SK-N-SH treated with all-trans-retinoic acid at 6 μM for 48 hours (cell line): ENCODE results near the gene DBN1.

Experiments used
- ARNTL ChIP-seq: fragments of 450-650 bp; formaldehyde crosslinking; IDR thresholded peaks from 2 replicates; pipeline ENCODE4 v1.5.0; 2020; ENCODE audit warnings: low read depth, mild to moderate bottlenecking, moderate library complexity, borderline replicate concordance
- BACH2 ChIP-seq: fragments of 250-450 bp; sonication (Bioruptor Pico); IDR thresholded peaks from 2 replicates; pipeline ENCODE4 v1.9.0; 2021; ENCODE audit warnings: mild to moderate bottlenecking, borderline replicate concordance
- RARB ChIP-seq: fragments of 250-450 bp; sonication (Bioruptor Pico); IDR thresholded peaks from 2 replicates; pipeline ENCODE4 v1.8.0; 2021; ENCODE audit warnings: mild to moderate bottlenecking, moderate library complexity
- TCF4 ChIP-seq: fragments of 250-450 bp; sonication (Bioruptor Pico); IDR thresholded peaks from 2 replicates; pipeline ENCODE4 v1.8.0; 2021; ENCODE audit warnings: mild to moderate bottlenecking, moderate library complexity, borderline replicate concordance
- TOX ChIP-seq: fragments of 250-450 bp; sonication (Bioruptor Pico); IDR thresholded peaks from 2 replicates; pipeline ENCODE4 v1.8.0; 2021; ENCODE audit warnings: mild to moderate bottlenecking, moderate library complexity, borderline replicate concordance
- TSHZ2 ChIP-seq: fragments of 250-450 bp; sonication (Bioruptor Pico); IDR thresholded peaks from 2 replicates; pipeline ENCODE4 v1.5.0; 2020; ENCODE audit warnings: mild to moderate bottlenecking, moderate library complexity
- ZFP3 ChIP-seq: fragments of 250-450 bp; sonication (Bioruptor Pico); IDR thresholded peaks from 2 replicates; pipeline ENCODE4 v1.5.0; 2020; ENCODE audit warnings: mild to moderate bottlenecking, moderate library complexity
- ZNF565 ChIP-seq: fragments of 450-650 bp; formaldehyde crosslinking; conservative IDR thresholded peaks from 2 replicates; pipeline ENCODE4 v1.5.0; 2020; ENCODE audit warnings: low read depth, mild to moderate bottlenecking, moderate library complexity
- ZNF70 ChIP-seq: fragments of 450-650 bp; formaldehyde crosslinking; IDR thresholded peaks from 2 replicates; pipeline ENCODE4 v1.5.0; 2020; ENCODE audit warnings: mild to moderate bottlenecking, moderate library complexity
- ZNF8 ChIP-seq: fragments of 450-650 bp; formaldehyde crosslinking; IDR thresholded peaks from 2 replicates; pipeline ENCODE4 v1.5.0; 2020; ENCODE audit warnings: mild to moderate bottlenecking, moderate library complexity
- TF ChIP-seq, protein P1 (sequence below): fragments of 250-450 bp; sonication (Bioruptor Pico); IDR thresholded peaks from 2 replicates; pipeline ENCODE4 v1.8.0; 2020; ENCODE audit warnings: mild to moderate bottlenecking, moderate library complexity, borderline replicate concordance
- TF ChIP-seq, protein P2 (sequence below): fragments of 250-450 bp; sonication (Bioruptor Pico); IDR thresholded peaks from 2 replicates; pipeline ENCODE4 v1.5.1; 2020; ENCODE audit warnings: low read depth, mild to moderate bottlenecking, moderate library complexity

DNA sequence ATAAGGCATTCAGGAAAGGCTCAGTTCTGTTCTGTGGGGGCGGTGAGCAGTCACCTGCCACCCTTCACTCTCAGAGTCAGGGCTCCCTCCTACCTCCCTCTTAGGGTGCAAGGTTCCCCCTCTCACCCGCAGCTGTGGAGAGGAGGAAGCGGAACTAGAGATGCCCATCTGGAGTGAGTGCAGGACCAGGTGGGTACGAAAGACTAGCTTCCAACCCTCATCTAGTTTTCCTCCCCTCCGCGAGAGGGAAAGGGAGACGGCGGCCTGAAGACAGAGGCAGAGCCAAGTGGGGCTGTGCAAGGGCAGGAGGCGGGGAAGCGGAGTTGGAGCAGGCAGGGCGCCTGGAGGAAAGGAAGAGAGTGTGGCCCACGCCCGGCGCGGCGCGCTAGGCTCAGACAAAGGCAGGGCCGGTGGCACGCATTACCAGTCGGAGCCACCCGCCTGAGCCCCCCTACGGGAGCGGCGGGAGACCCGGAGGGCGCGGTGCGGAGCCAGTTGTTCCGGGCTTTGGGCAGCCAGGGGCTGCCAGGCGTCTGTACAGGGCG is 19.5 kb downstream of the DBN1 start:
- no peak for TF ChIP-seq ARNTL (CRISPR knock-in tag)
- TF ChIP-seq ZNF70 (CRISPR knock-in tag) = no peak
- no peak for TF ChIP-seq RARB (CRISPR knock-in tag)
- no peak for TF ChIP-seq ZFP3 (CRISPR knock-in tag)
- TF ChIP-seq, protein P1, sequence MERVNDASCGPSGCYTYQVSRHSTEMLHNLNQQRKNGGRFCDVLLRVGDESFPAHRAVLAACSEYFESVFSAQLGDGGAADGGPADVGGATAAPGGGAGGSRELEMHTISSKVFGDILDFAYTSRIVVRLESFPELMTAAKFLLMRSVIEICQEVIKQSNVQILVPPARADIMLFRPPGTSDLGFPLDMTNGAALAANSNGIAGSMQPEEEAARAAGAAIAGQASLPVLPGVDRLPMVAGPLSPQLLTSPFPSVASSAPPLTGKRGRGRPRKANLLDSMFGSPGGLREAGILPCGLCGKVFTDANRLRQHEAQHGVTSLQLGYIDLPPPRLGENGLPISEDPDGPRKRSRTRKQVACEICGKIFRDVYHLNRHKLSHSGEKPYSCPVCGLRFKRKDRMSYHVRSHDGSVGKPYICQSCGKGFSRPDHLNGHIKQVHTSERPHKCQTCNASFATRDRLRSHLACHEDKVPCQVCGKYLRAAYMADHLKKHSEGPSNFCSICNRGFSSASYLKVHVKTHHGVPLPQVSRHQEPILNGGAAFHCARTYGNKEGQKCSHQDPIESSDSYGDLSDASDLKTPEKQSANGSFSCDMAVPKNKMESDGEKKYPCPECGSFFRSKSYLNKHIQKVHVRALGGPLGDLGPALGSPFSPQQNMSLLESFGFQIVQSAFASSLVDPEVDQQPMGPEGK (CRISPR knock-in tag) = no peak
- no peak for TF ChIP-seq TCF4 (CRISPR knock-in tag)
- no peak for TF ChIP-seq BACH2
- TF ChIP-seq, protein P2, sequence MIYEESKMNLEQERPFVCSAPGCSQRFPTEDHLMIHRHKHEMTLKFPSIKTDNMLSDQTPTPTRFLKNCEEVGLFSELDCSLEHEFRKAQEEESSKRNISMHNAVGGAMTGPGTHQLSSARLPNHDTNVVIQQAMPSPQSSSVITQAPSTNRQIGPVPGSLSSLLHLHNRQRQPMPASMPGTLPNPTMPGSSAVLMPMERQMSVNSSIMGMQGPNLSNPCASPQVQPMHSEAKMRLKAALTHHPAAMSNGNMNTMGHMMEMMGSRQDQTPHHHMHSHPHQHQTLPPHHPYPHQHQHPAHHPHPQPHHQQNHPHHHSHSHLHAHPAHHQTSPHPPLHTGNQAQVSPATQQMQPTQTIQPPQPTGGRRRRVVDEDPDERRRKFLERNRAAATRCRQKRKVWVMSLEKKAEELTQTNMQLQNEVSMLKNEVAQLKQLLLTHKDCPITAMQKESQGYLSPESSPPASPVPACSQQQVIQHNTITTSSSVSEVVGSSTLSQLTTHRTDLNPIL (CRISPR knock-in tag) = no peak
- TF ChIP-seq ZNF8 = no peak
- no peak for TF ChIP-seq TOX (CRISPR knock-in tag)
- no peak for TF ChIP-seq ZNF565 (CRISPR knock-in tag)
- no peak for TF ChIP-seq TSHZ2 (CRISPR knock-in tag)
